NCI-H526 (cell line): ENCODE results near the gene ATP2C2.

Experiments
- DNase-seq, 2 experiments: peaks; one replicate each; lab custom pipeline; 2025; lab: John Stamatoyannopoulos, UW

The ATP2C2 gene

GRCh38 chr16:84497418-84498222, 129.3 kb downstream of the ATP2C2 start:
- DNase-seq: no peak

- DNase-seq: no peak
Measured at GRCh38 chr16:84498223-84498610, 129.9 kb downstream of the ATP2C2 start.

- DNase-seq: no peak
Measured at GRCh38 chr16:84498859-84499620, 130.7 kb downstream of the ATP2C2 start.

- DNase-seq: no peak
Measured at GRCh38 chr16:84499638-84500037, 131.3 kb downstream of the ATP2C2 start.

GRCh38 chr16:84500531-84500930, 132.2 kb downstream of the ATP2C2 start:
- DNase-seq: no peak

- no peak for DNase-seq
Measured at GRCh38 chr16:84501077-84501735, 132.9 kb downstream of the ATP2C2 start.

- no peak for DNase-seq
Measured at GRCh38 chr16:84502075-84502474, 133.7 kb downstream of the ATP2C2 start.

- DNase-seq: no peak
Measured at GRCh38 chr16:84502581-84502980, 134.2 kb downstream of the ATP2C2 start.

- DNase-seq: no peak
Measured at GRCh38 chr16:84503751-84504395, 135.5 kb downstream of the ATP2C2 start.

- DNase-seq: peak; percentile 86 to 95
Measured at GRCh38 chr16:84504420-84505248, 136.3 kb downstream of the ATP2C2 start, which contains the start of gene MEAK7. Gene MEAK7 (minus strand): TSS chr16:84504659. CDS start chr16:84498086, 6,573 bp downstream.

GRCh38 chr16:84505249-84506187, 137.2 kb downstream of the ATP2C2 start:
- no peak for DNase-seq

GRCh38 chr16:84507011-84507982, 139.0 kb downstream of the ATP2C2 start:
- DNase-seq: no peak

GRCh38 chr16:84508502-84508901, 140.2 kb downstream of the ATP2C2 start:
- DNase-seq: no peak

GRCh38 chr16:84509032-84509950, 141.0 kb downstream of the ATP2C2 start:
- DNase-seq: no peak

- DNase-seq: peak; percentile 12 to 64
Measured at GRCh38 chr16:84511180-84511800, 143.0 kb downstream of the ATP2C2 start.

- DNase-seq: no peak
Measured at GRCh38 chr16:84511831-84512230, 143.5 kb downstream of the ATP2C2 start.

- no peak for DNase-seq
Measured at GRCh38 chr16:84513123-84513522, 144.8 kb downstream of the ATP2C2 start.
